ENCODE results near the gene GAS7.
"Not testable (repeated sequence)": the region's sequence is repeated elsewhere in the genome, so short reads cannot be mapped to it uniquely, and the experiment has no call there.

The GAS7 gene

DNA sequence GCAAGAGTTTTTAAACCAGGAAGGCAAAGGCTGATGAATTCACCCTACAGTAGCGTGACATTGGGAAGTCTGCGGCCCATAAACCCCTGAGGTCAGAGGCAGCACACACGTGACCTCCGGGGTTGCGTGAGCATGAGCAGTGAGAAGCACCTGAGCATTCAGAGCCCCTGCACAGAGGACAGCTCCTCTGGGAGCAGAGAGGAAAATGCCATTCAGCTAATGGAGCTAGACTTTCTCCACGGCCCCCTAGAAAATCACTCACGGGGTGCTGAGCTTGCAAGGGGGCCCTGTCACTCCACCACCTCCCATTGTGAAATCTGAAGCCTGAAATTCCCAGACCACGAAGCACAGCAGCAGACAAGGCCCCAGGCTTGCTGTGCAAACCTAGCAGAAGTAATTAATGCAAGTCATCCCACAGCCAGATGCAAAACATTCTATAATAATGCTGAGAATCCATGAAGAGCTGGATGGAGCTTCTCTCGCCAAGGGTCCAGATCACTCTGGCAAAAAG is 178.4 kb downstream of the GAS7 start:
- peak; percentile 81 to 82 for DNase-seq (ENCODE audit: low read depth in 1 of 2, low spot score in 1 of 2)
- Histone ChIP-seq H3K27me3 (ENCODE audit: insufficient read depth, poor library complexity, severe bottlenecking) (no peaks in the 10 kb centered on the region), H3K27ac (replicated peaks) (peak overlapping the region; percentile 89), H3K4me3 (replicated peaks; ENCODE audit: insufficient read depth, low read length) (peak overlapping the region; percentile 43)
- TF ChIP-seq, protein P1, sequence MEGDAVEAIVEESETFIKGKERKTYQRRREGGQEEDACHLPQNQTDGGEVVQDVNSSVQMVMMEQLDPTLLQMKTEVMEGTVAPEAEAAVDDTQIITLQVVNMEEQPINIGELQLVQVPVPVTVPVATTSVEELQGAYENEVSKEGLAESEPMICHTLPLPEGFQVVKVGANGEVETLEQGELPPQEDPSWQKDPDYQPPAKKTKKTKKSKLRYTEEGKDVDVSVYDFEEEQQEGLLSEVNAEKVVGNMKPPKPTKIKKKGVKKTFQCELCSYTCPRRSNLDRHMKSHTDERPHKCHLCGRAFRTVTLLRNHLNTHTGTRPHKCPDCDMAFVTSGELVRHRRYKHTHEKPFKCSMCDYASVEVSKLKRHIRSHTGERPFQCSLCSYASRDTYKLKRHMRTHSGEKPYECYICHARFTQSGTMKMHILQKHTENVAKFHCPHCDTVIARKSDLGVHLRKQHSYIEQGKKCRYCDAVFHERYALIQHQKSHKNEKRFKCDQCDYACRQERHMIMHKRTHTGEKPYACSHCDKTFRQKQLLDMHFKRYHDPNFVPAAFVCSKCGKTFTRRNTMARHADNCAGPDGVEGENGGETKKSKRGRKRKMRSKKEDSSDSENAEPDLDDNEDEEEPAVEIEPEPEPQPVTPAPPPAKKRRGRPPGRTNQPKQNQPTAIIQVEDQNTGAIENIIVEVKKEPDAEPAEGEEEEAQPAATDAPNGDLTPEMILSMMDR (IDR thresholded peaks at IDR 0.05; ENCODE audit: insufficient read depth, low read length): no peak
- no peak for TF ChIP-seq POLR2AphosphoS5 (IDR thresholded peaks at IDR 0.05; ENCODE audit: low read depth)
- TF ChIP-seq, protein P2, sequence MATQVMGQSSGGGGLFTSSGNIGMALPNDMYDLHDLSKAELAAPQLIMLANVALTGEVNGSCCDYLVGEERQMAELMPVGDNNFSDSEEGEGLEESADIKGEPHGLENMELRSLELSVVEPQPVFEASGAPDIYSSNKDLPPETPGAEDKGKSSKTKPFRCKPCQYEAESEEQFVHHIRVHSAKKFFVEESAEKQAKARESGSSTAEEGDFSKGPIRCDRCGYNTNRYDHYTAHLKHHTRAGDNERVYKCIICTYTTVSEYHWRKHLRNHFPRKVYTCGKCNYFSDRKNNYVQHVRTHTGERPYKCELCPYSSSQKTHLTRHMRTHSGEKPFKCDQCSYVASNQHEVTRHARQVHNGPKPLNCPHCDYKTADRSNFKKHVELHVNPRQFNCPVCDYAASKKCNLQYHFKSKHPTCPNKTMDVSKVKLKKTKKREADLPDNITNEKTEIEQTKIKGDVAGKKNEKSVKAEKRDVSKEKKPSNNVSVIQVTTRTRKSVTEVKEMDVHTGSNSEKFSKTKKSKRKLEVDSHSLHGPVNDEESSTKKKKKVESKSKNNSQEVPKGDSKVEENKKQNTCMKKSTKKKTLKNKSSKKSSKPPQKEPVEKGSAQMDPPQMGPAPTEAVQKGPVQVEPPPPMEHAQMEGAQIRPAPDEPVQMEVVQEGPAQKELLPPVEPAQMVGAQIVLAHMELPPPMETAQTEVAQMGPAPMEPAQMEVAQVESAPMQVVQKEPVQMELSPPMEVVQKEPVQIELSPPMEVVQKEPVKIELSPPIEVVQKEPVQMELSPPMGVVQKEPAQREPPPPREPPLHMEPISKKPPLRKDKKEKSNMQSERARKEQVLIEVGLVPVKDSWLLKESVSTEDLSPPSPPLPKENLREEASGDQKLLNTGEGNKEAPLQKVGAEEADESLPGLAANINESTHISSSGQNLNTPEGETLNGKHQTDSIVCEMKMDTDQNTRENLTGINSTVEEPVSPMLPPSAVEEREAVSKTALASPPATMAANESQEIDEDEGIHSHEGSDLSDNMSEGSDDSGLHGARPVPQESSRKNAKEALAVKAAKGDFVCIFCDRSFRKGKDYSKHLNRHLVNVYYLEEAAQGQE (IDR thresholded peaks at IDR 0.05; ENCODE audit: insufficient replicate concordance, low read depth): no peak
- no peak for TF ChIP-seq SPI1 (IDR thresholded peaks at IDR 0.05; ENCODE audit: borderline replicate concordance, low read depth)
- TF ChIP-seq GABPA (IDR thresholded peaks at IDR 0.05; ENCODE audit: low read depth): no peak

DNA sequence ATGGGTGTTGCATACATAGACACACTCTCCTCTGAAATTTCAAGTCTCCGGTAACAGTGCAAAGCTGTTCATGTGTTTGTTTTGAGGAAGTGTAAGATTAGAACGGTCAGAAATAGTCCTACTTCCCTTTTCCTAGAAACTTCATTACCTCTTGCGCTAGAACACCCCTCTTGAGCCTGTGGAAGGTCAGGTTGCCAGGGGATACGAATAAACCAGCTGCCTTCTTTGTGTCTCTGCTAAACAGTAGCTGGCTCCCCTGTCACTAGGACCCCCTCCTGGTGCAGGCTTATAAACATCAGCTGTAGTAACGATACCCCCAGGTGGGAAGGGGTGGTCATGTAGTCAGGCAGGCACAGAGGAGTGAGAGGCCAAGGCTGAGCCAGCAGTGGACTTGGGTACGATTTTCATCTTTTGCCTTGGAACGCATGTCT is 179.9 kb downstream of the GAS7 start:
- H3K4me3 ChIP-seq (replicated peaks; ENCODE audit: insufficient read depth, low read length): peak overlapping the region; percentile 43
- TF ChIP-seq, protein P1 (IDR thresholded peaks at IDR 0.05; ENCODE audit: insufficient read depth, low read length): no peak
- TF ChIP-seq SPI1 (IDR thresholded peaks at IDR 0.05; ENCODE audit: borderline replicate concordance, low read depth): peak; percentile 96
- peak; percentile 61 to 73 for DNase-seq (ENCODE audit: low read depth in 1 of 2, low spot score in 1 of 2)
- H3K27me3 ChIP-seq (ENCODE audit: insufficient read depth, poor library complexity, severe bottlenecking): no peaks in the 10 kb centered on the region
- H3K27ac ChIP-seq (replicated peaks): peak overlapping the region; percentile 89

DNA sequence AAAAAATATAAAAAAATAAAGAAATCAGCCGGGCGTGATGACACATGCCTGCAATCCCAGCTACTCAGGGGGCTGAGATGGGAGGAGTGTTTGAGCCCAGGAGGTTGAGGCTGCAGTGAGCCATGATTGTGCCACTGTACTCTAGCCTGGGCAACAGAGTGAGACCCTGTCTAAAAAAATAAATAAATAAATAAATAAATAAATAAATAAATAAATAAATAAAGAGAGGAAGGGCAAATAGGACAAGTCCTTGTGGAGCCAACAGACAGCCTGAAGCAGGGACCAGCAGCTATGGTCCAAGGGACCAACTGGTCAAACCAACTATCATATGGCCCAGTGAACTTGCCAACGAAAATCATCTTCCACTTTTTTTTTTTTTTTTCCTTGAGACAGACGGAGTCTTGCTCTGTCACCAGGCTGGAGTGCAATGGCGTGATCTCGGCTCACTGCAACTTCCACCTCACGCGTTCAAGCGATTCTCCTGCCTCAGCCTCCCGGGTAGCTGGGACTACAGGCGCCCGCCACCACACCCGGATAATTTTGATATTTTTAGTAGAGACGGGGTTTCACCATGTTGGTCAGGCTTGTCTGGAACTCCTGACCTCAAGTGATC is 181.3 kb downstream of the GAS7 start:
- H3K4me3 ChIP-seq (replicated peaks; ENCODE audit: insufficient read depth, low read length); DNase-seq (ENCODE audit: low read depth in 1 of 2, low spot score in 1 of 2); H3K27me3 ChIP-seq (ENCODE audit: insufficient read depth, poor library complexity, severe bottlenecking): not testable (repeated sequence)
- H3K27ac ChIP-seq (replicated peaks): peak overlapping the region; percentile 89

DNA sequence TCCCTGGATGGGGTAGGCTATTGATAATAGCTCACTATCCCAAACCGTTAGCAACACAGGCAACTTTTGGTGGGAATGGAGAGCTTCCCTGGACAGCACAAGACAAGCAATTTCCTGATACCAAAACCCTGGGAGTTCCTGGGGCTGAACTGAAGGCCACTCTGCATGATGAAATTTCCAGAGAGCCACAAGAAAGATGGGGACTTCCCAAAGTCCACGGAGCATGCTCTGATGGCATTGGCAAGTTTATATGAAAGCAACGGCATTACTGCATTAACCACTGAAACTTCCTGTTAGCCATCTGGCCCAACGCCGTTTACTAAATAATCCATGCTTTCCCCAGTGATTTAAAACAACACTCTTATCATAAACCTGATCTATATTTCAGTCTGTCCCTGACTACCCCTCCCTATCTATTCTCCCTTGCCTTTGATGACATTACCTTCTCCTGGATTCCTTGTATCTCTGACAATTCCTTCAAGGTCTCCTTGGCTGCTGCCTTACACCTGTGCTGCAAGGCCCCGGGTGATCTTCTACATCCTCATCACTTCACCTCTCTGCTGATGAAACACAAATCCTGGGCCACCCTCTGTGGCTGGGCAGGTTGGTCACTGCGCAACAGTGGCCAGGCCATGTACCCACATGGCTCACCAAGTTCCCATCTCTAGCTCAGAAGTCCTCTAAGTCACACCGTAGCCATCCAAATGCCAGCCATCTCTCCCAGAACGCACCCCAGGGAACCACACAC is 184.9 kb downstream of the GAS7 start:
- H3K27ac ChIP-seq (replicated peaks): peak overlapping the region; percentile 66
- peak in 1 of 2 experiments; percentile 35 for DNase-seq (ENCODE audit: low read depth in 1 of 2, low spot score in 1 of 2)
- H3K4me3 ChIP-seq (replicated peaks; ENCODE audit: insufficient read depth, low read length): no peak overlapping the region
- TF ChIP-seq, protein P2 (IDR thresholded peaks at IDR 0.05; ENCODE audit: insufficient replicate concordance, low read depth): no peak
- TF ChIP-seq, protein P1 (IDR thresholded peaks at IDR 0.05; ENCODE audit: insufficient read depth, low read length): no peak
- TF ChIP-seq GABPA (IDR thresholded peaks at IDR 0.05; ENCODE audit: low read depth) (no peak), POLR2AphosphoS5 (IDR thresholded peaks at IDR 0.05; ENCODE audit: low read depth) (no peak), SPI1 (IDR thresholded peaks at IDR 0.05; ENCODE audit: borderline replicate concordance, low read depth) (no peak)
- no peaks in the 10 kb centered on the region for H3K27me3 ChIP-seq (ENCODE audit: insufficient read depth, poor library complexity, severe bottlenecking)
